ENCODE measurements around the gene LACTBL1.

Gene LACTBL1

GRCh38 chr1:22941257-22941656, 31.4 kb downstream of the LACTBL1 start:
- DNase-seq = no peak

- no peak for DNase-seq
Measured at GRCh38 chr1:22936681-22937080, 36.0 kb downstream of the LACTBL1 start.

- DNase-seq = no peak
Measured at GRCh38 chr1:22935433-22935832, 37.2 kb downstream of the LACTBL1 start.

- no peak for DNase-seq
Measured at GRCh38 chr1:22932803-22933470, 39.7 kb downstream of the LACTBL1 start.

GRCh38 chr1:22930240-22930912, 42.3 kb downstream of the LACTBL1 start:
- no peak for DNase-seq

- DNase-seq = no peak
Measured at GRCh38 chr1:22925111-22925510, 47.6 kb downstream of the LACTBL1 start.

- no peak for DNase-seq
Measured at GRCh38 chr1:22922640-22923039, 50.0 kb downstream of the LACTBL1 start.

GRCh38 chr1:22921452-22922126, 51.1 kb downstream of the LACTBL1 start:
- DNase-seq = no peak

GRCh38 chr1:22920734-22921451, 51.8 kb downstream of the LACTBL1 start:
- no peak for DNase-seq

- DNase-seq = no peak
Measured at GRCh38 chr1:22920026-22920733, 52.5 kb downstream of the LACTBL1 start.

- DNase-seq = no peak
Measured at GRCh38 chr1:22919341-22920025, 53.2 kb downstream of the LACTBL1 start.

- no peak for DNase-seq
Measured at GRCh38 chr1:22918644-22919043, 54.0 kb downstream of the LACTBL1 start.

- no peak for DNase-seq
Measured at GRCh38 chr1:22917989-22918388, 54.7 kb downstream of the LACTBL1 start.

- no peak for DNase-seq
Measured at GRCh38 chr1:22916471-22916820, 56.2 kb downstream of the LACTBL1 start.

GRCh38 chr1:22915816-22916470, 56.7 kb downstream of the LACTBL1 start:
- no peak for DNase-seq

- no peak for DNase-seq
Measured at GRCh38 chr1:22915231-22915630, 57.4 kb downstream of the LACTBL1 start.

GRCh38 chr1:22914633-22915217, 57.9 kb downstream of the LACTBL1 start:
- DNase-seq = no peak

- no peak for DNase-seq
Measured at GRCh38 chr1:22914156-22914555, 58.5 kb downstream of the LACTBL1 start.

- DNase-seq = no peak
Measured at GRCh38 chr1:22913421-22914141, 59.1 kb downstream of the LACTBL1 start.

GRCh38 chr1:22912311-22912710, 60.4 kb downstream of the LACTBL1 start:
- no peak for DNase-seq
